NCI-H345 treated with DMSO at 0.1 percent for 48 hours (cell line): ENCODE measurements around the gene NDC1.
"Not testable (repeated sequence)": the region's sequence is repeated elsewhere in the genome, so short reads cannot be mapped to it uniquely, and the experiment has no call there.

Experiments used
- DNase-seq: peaks from one replicate; lab custom pipeline; 2025; ENCODE audit not compliant: unreplicated experiment; lab: John Stamatoyannopoulos, UW

The NDC1 gene

GRCh38 chr1:53766194-53766742 is 71.8 kb downstream of the NDC1 start:
- no peak for DNase-seq

DNA sequence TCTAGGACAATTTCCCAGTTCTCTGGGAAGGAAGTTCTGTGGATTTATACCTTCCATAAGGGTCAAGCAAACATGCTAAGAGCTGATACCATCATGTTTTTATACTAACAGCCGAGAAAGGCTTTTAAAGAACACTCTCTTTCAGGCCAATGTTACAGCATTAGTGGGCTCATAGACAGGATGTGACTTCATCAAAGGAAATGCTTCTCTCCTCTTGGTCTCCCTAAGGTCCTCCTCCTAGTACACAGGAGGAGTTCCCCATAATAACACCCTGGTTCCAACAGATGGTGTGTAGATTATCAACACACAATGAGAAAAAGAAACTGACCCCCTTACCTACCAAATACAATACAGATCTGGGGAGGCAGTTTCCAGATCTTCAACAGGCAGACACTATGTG is 72.4 kb downstream of the NDC1 start:
- no peak for DNase-seq

DNA sequence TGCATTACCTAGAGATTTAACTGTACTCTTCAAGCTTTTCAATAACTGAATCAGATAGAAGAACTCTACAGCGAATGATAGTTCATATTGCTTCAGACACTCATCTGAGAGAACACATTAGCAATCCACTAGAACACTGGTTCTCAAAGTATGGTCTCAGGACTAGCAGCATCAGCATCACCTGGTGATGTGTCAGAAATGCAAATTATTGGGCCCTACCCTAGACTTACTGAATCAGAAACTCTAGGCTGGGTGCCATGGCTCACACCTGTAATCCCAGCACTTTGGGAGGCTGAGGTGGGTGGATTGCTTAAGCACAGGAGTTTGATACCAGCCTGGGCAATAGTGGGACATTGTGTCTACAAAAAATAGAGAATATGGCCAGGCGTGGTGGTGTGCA is 74.2 kb downstream of the NDC1 start:
- no peak for DNase-seq

- DNase-seq: no peak
Observed at GRCh38 chr1:53763461-53763860, 74.6 kb downstream of the NDC1 start.

DNA sequence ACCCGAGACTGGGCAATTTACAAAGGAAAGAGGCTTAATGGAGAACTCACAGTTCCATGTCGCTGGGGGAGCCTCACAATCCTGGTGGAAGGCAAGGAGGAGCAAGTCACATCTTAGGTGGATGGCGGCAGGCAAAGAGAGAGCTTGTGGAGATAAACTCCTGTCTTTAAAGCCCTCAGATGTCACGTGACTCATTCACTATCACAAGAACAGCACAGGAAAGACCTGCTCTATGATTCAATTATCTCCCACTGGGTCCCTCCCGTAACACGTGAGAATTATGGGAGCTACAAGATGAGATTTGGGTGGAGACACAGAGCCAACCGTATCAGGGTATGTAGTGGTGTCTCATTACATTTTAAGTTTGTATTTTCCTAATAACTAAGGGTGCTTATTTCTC is 77.6 kb downstream of the NDC1 start:
- DNase-seq: not testable (repeated sequence)

DNA sequence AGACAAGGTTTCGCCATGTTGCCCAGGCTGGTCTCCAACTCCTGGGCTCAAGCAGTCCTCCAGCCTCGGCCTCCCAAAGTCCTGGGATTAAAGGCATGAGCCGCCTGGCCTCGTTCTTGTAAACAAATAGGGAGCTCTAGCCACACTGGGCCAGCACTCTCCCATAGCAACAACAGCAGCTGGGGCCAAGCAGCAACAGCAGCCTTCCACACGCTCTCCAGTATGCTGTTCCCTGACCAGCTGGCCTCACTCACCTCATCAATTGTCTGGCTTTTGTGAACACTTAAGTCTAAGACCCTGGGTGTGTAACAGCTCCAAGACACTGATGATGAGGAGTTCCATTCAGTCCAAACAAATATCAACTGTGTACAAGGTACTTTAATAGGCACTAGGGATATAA is 82.2 kb downstream of the NDC1 start:
- DNase-seq: no peak

DNA sequence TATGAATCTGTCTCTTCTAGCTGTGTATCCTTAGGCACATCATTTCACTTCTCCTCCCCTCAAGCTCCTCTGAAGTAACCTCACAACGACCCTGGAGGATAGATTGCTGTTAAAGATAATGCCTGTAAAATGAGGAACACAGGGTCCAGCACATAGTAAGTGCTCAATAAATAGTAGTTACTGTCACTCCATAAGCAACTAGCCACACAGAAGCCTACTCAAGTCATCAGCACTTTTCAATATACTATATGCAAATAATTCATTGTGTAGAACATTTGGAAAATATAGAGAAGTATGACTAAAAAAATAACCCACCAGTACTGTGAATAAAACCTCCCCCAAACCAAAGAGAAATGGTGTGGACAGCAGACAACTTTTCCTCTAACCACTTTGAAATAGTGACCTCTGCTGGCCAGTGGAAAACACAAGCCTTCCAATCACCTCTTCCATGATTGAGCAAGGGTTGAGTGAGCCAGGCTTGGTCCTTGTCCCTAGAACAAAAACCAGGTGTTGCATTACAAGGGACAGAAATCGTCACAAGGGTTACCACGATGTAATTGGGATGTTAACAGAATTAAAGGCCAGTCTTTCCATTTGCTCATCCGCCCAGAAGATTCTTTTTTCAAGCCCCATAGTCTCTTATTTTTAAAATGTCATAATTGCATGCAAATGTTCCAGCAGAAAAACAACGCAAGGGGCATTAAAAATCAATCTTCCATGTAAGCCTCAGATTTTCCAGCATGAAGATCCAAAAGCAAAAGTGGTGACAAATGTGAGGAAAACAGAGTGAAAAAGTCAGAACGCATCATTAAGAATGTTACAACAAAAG is 83.4 kb downstream of the NDC1 start:
- DNase-seq: no peak

GRCh38 chr1:53752281-53752680 is 85.8 kb downstream of the NDC1 start:
- no peak for DNase-seq

DNA sequence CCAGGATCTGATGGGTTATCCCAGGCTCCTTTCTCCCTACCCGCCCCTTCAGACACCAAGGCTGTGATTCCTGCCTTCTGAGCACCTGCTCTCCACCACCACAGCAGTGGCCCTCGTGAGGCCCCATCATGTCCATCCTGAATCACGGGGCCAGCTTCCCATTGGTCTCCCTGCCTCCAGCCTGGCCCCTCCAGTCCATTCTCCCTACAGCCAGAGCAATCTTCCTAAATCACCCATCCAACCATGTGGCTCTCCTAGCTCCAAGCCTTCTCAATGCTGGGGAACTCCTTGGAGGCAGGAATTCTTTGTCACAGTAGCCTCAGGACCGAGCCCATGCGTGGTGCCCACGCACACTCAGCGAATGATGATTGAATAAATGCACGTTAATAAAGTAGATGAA is 90.3 kb downstream of the NDC1 start:
- DNase-seq: no peak

GRCh38 chr1:53740621-53741105 is 97.4 kb downstream of the NDC1 start:
- no peak for DNase-seq

DNA sequence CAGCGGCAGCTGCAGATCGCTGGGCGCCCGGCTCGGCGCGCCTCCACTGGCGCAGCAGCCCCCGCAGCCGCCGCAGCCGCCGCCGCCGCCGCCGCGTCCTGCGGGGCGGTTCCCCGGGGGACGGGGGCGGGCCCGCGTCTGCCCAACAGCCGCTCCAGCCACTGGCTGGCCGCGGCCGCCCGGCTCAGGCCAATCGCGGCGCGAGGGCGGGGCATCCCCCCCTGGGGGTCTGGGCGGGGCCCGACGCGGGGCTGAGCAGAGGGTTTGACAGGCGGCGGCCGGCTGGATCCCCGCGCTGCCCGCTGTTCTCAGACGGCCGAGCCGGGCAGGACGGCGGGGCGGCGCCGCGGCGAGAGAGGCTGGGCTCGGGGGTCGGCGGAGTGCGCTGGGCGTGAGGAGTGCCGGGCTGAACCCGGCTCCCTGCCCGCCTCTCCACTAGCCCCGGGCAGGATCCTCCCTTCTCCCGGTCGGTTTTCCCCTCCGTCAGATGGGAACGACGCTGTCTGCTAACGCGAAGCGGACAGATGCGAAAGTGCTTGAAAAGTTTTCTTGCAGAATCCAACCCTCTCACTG is 98.9 kb downstream of the NDC1 start, which contains the start of gene GLIS1:
TSS of gene GLIS1 (minus strand) at position 56 of the 573 bp plus-strand sequence. CDS start 1,100 bp downstream, outside the sequence.
- DNase-seq: peak; percentile 44

- DNase-seq: no peak
Observed at GRCh38 chr1:53738205-53739108, 99.6 kb downstream of the NDC1 start.

DNA sequence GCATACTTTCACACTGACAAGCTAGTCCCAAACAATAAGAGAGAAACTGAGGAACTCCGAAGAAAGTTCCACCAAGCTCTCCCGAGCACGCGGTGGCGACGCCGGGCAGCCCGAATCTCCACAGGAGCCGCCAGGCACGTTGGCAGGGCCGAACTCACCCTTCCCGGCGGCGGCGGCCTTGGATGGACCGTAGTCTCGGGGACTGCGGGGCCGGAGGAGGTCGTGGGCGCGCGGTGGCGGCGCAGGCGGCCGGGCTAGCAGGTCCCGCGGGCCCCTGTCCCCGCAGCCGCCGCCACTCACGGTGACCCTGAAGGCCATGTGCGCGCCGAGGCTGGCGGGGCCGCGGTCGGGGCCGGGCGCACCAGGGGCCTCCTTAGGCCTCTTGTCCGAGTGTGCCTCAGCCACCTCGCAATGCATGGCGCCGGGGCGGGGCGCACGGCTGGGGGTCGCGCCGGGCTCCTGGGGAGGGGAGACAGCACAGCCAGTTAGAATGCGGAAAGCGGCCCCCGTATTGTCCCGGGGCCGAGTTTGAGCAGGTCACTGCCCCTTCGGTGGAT is 100.4 kb downstream of the NDC1 start:
- no peak for DNase-seq

- DNase-seq: no peak
Observed at GRCh38 chr1:53736290-53736689, 101.8 kb downstream of the NDC1 start.

DNA sequence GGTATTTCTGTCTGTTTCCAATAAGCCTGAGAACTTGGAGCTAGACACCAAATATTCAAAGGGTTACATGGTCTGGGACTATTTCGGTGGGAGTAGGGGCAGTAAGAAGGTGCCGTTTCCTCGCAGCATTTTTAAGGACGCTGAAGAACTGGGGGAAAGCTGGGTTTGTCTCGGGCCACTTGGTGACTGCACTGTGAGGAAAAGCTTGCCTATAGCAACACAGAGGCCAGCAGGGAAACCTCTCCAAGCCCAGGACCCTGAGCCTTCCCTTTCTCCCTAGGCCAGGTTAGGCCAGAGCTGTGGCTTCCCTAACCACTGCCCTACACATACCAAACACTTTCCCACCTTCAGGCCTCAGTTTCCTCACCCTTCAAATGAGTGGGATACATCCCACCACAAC is 102.4 kb downstream of the NDC1 start:
- DNase-seq: no peak

GRCh38 chr1:53735261-53735660 is 102.8 kb downstream of the NDC1 start:
- DNase-seq: no peak

GRCh38 chr1:53734650-53735211 is 103.4 kb downstream of the NDC1 start:
- DNase-seq: no peak

DNA sequence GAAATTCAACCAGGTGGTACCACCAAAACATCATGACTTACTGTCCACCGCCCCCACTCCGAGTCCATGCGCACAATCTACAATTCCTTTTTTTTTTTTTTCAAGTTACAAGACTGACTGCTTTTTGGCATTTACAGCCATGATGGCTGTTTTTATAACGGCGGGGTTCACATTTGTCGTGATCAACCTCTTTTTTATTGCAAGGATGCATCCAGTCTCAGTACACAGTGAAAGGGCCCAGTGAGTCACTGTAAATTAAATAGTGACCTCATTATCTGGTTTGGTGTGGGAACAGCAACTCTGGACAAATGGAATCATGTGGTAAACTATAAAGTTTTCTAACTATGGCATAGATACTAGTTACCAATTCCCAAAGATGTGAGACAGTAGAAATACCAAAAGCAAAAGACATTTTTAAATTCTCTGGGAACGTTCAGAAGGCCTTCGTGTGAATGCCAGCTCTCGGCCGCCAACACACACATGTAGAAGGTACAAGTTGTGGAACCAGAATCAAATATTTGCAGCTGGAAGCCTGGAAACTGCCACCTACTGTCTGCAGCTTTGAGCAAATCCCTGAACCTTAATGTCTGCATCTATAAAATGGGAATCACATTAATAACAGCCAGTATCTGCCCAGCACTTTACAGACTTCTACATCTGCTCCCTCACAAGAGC is 104.0 kb downstream of the NDC1 start:
- DNase-seq: no peak

DNA sequence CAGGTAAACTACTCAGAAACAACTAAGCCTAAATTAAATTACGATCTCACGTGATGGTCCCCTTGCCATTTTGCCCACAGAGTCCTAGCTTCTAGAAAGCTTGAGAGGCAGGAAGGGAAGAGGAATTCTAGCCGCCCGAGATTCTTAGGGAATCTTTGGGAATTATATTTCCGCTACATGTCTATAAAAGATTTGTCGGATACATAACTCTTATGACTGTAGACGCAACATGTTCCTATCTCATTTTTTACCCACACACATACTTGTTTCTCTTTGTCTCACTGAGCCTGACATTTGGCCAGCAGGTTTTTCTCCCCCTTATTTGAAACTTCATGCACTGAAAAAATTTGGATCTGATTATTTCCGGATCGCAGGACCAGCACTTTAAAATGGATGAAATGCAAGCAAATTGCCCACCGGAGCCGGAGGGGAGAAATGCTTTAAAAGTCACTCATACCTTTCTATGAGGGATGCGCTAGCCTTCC is 104.6 kb downstream of the NDC1 start:
- no peak for DNase-seq

GRCh38 chr1:53732912-53733317 is 105.2 kb downstream of the NDC1 start:
- no peak for DNase-seq
